GM13976 (cell line): ENCODE data around the gene SEMA7A.

ENCODE experiments used
- DNase-seq: peaks from one replicate; pipeline ENCODE4 v3.0.0; 2012; ENCODE audit warnings: low spot score
- CTCF ChIP-seq: IDR thresholded peaks from 2 replicates; pipeline ENCODE4 v1.5.1; 2012; ENCODE audit warnings: borderline replicate concordance, mild to moderate bottlenecking; ENCODE audit not compliant: insufficient read depth; ENCODE audit errors: extremely low read depth, missing control alignments, control extremely low read depth
- in situ Hi-C: fragments of 300-500 bp; cut with MboI; formaldehyde crosslinking; loops from one replicate; pipeline ENCODE4 v1.12.0; 2022; ENCODE audit warnings: low sequenced_read_pairs, mixed read lengths, inconsistent platforms; ENCODE audit not compliant: unreplicated experiment

SEMA7A gene

GRCh38 chr15:74432968-74433591 lies 678 bp downstream of the SEMA7A start:
- in situ Hi-C loops, result no loop called here
- peak; percentile 48 for DNase-seq
- no peak for TF ChIP-seq CTCF

GRCh38 chr15:74432271-74432967 lies 1.3 kb downstream of the SEMA7A start:
- in situ Hi-C loops, result no loop called here
- no peak for TF ChIP-seq CTCF
- DNase-seq, result peak; percentile 44

DNA sequence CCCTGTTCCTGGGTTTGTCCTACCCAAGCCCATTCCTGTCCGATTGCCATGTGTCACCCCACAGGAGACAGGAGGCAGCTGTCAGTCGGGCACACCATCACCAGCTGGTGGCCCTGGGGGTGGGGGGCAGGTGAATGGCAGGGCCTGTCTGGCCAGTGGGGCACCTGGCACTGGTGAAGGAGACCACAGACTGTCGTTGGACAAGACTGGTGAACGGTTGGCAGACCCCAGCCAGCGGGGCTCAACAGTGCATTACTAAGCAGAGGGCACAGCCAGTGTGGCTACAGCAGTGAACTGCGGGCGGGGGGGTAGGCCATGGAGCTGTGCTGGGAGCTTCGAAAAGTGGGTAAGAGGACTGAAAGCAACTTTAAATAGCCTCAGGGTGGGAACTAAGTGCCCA lies 2.1 kb downstream of the SEMA7A start:
- no peak for TF ChIP-seq CTCF
- in situ Hi-C loops, result no loop called here
- peak; percentile 25 for DNase-seq

DNA sequence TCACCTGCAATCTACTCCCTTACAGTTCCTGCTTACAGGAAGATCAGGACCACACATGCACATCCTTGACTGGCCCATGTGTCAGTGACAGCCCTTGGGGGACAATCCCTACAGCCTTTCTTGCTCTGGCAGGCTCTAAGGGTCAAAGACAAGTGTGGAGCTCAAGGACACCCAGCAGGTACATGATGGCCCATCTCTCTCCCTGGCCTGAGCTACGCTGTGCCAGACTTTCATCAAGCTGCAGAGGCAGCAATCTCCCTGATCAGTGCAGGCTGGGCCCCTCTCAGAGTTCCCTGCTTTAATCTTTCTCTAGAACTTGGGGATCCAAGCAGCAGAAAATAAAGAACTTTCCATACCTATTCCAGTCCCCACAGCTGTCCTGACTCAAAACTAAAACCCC lies 2.6 kb downstream of the SEMA7A start:
- TF ChIP-seq CTCF, result no peak
- in situ Hi-C loops, result no loop called here
- no peak for DNase-seq

DNA sequence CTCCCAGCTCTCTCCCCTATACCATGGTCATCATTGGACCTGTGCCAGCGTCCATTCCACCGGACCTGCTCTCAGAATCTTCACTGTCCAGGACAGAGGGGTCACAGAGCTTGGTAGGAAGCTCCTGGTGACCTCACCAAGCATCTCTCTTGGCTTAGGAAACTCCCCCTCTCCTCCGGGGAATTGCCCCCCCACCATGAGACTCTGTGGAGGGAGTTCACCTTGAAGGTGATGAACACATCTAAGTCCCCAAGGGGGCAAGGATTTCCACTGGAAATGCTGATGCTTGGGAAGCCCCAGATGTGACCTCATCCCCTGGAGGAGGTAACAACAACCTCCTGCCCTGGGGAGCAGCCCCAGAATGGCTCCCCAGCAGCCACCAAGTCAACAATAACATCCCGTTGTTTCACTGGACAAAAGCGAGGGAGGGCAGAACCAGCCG lies 3.2 kb downstream of the SEMA7A start:
- peak; percentile 41 for DNase-seq
- in situ Hi-C loops, result no loop called here
- no peak for TF ChIP-seq CTCF

GRCh38 chr15:74429781-74430400 lies 3.9 kb downstream of the SEMA7A start:
- in situ Hi-C loops, result no loop called here
- no peak for TF ChIP-seq CTCF
- no peak for DNase-seq
